GM19035 (cell line): ENCODE results near the gene DISP1.
"Not testable (repeated sequence)": the region's sequence is repeated elsewhere in the genome, so short reads cannot be mapped to it uniquely, and the experiment has no call there.

Experiments used
- ATAC-seq: cut with Tn5 transposase; IDR thresholded peaks from one replicate; pipeline ENCODE4 v1.9.1; 2021; ENCODE audit not compliant: unreplicated experiment

The DISP1 gene

DNA sequence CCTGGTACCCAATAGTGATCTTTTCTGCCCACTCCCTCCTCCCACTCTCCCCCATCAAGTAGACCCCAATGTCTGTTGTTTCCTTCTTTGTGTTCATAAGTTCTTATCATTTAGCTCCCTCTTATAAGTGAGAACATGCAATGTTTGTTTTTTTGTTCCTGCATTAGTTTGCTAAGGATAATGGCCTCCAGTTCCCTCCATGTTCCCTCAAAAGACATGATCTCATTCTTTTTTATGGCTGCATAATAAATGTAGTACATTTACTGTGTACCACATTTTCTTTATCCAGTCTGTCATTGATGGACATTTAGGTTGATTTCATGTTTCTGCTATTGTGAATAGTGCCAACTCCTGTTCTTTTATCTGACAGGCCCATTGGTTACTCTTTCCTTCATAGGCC lies 35.7 kb downstream of the DISP1 start:
- ATAC-seq, result not testable (repeated sequence)

DNA sequence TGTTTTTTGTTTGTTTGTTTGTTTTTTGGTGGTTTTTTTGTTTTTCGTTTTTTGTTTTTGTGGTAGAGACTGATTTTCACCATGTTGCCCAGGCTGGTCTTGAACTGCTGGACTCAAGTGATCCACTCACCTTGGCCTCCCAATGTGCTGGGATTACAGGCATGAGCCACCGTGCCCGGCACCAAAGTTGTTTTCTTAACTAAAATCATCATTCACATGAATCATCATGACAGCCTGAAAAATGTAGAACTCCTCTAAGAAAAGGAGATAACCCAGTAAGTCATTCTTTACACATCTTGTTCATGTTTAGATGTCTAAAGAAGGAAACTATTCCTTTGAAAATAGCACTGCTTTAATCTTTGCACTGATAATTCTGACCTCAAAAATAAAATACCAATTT lies 37.5 kb downstream of the DISP1 start:
- ATAC-seq, result no peak

DNA sequence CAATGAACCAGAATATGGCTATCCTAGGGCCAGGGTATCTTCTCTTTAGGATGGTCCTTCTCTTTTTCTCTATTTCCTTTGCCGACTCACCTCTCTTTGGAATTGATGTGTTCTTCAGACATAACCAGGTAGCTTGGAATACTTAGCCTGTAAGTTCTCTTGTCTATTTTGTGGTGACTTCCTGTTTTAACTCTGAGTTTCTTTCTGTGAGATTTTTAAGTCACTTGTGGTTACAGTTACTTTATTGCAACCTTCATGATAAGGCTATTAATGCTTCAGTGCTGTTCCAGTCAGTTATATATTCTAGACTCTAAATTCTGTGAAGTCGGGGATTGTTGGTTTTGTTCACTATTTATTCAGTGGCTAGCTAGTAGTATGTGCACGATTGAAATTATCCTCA lies 46.2 kb downstream of the DISP1 start:
- ATAC-seq, result no peak
